Karpas-422 (cell line): ENCODE data around the gene ABHD2. TPM values are rescaled to one million over a fixed set of nuclear protein-coding genes. Genes with fewer than 3 reads are reported as not detected.

Experiments
- DNase-seq: peaks from one replicate; pipeline ENCODE4 v3.0.0-alpha.2; 2015
- H2AFZ ChIP-seq: fragments of 200-600 bp; sonication (generic); 2 replicates; pipeline ENCODE4 v1.6.1; 2014; ENCODE audit warnings: antibody characterized with exemption, low read length, mixed read lengths
- H3K27ac ChIP-seq: fragments of 200-600 bp; sonication (generic); 2 replicates; pipeline ENCODE4 v1.5.1; 2014; ENCODE audit warnings: mild to moderate bottlenecking, low read length, moderate library complexity
- H3K27me3 ChIP-seq: fragments of 200-600 bp; sonication (generic); 2 replicates; pipeline ENCODE4 v1.6.1; 2014; ENCODE audit warnings: low read length, mixed read lengths
- H3K36me3 ChIP-seq: fragments of 200-600 bp; sonication (generic); 2 replicates; pipeline ENCODE4 v1.6.1; 2014; ENCODE audit warnings: low read length, mixed read lengths; ENCODE audit not compliant: insufficient read depth
- H3K4me1 ChIP-seq: fragments of 200-600 bp; sonication (generic); 2 replicates; pipeline ENCODE4 v1.6.1; 2014; ENCODE audit warnings: mild to moderate bottlenecking, low read length, mixed read lengths
- H3K4me2 ChIP-seq: fragments of 200-600 bp; sonication (generic); 2 replicates; pipeline ENCODE4 v1.6.1; 2014; ENCODE audit warnings: low read length, low read depth, mild to moderate bottlenecking; ENCODE audit not compliant: poor library complexity, severe bottlenecking
- H3K4me3 ChIP-seq: fragments of 200-600 bp; sonication (generic); 2 replicates; pipeline ENCODE4 v1.5.1; 2014; ENCODE audit warnings: mild to moderate bottlenecking, antibody characterized with exemption, low read length, mixed read lengths
- H3K79me2 ChIP-seq: fragments of 200-600 bp; sonication (generic); 2 replicates; pipeline ENCODE4 v1.6.1; 2014; ENCODE audit warnings: mild to moderate bottlenecking, low read length, mixed read lengths
- H3K9ac ChIP-seq: fragments of 200-600 bp; sonication (generic); 2 replicates; pipeline ENCODE4 v1.6.0; 2014; ENCODE audit warnings: low read length
- H3K9me2 ChIP-seq: fragments of 200-600 bp; sonication (generic), shearing (Covaris generic); replicated peaks from 2 replicates; pipeline ENCODE4 v1.6.0; 2014; ENCODE audit warnings: mild to moderate bottlenecking, low read length, moderate library complexity; ENCODE audit not compliant: insufficient read depth
- H3K9me3 ChIP-seq: fragments of 300-700, 200-600 bp; sonication (generic); 2 replicates; pipeline ENCODE4 v1.6.1; 2014; ENCODE audit warnings: low read length, mixed read lengths
- H4K20me1 ChIP-seq: fragments of 200-600 bp; sonication (generic); 2 replicates; pipeline ENCODE4 v1.6.1; 2014; ENCODE audit warnings: mild to moderate bottlenecking, antibody characterized with exemption, low read length, low read depth; ENCODE audit not compliant: insufficient read depth
- total RNA-seq: library from RNA; depleted of rRNA; stranded (reverse); fragments of >200 nt; shearing (Covaris generic); gene quantifications from 2 replicates; pipeline ENCODE4 v1.2.3, GENCODE V29; 2014; ENCODE audit warnings: low replicate concordance

The ABHD2 gene
- total RNA-seq, 1 experiment from 2014 or later = 43.6 TPM

DNA sequence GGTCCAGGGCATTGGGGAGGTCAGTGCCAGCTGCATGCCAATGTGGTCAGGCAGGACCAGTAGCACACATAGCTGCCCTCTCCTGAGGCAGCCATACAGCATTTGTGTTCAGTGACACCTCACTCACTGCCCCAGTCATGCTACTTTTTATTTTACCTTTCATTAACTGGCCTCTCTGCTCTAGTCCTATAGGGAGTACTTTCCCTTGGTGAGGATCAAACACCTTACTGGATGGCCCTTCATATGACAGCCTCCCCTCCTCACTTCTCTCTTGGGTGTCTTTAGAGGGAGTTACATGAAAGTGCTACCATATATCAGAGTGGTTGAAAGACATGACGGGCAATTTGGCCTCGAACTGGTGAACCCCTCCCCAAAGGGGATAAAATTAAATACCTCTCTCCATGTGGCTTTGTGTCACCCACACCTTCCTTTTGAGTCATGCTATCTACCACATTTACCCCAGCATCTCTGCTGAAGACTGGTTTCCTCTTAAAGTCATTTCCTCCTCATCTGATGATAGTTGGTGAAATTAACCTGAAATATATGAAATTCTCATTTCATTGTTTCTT lies 115.5 kb downstream of the ABHD2 start:
- no peak overlapping the region for H3K4me2 ChIP-seq
- H3K36me3 ChIP-seq = no peaks in the 10 kb centered on the region
- no peaks in the 10 kb centered on the region for H3K9me2 ChIP-seq
- no peak overlapping the region for H3K27ac ChIP-seq
- H3K27me3 ChIP-seq = no peaks in the 10 kb centered on the region
- no peaks in the 10 kb centered on the region for H4K20me1 ChIP-seq
- no peak overlapping the region for H3K4me3 ChIP-seq
- no peak overlapping the region for H3K9ac ChIP-seq
- no peaks in the 10 kb centered on the region for H3K9me3 ChIP-seq
- H3K79me2 ChIP-seq = no peaks in the 10 kb centered on the region
- DNase-seq = no peak
- no peak overlapping the region for H2AFZ ChIP-seq
- peaks cover 3% of the 10 kb centered on the region for H3K4me1 ChIP-seq

DNA sequence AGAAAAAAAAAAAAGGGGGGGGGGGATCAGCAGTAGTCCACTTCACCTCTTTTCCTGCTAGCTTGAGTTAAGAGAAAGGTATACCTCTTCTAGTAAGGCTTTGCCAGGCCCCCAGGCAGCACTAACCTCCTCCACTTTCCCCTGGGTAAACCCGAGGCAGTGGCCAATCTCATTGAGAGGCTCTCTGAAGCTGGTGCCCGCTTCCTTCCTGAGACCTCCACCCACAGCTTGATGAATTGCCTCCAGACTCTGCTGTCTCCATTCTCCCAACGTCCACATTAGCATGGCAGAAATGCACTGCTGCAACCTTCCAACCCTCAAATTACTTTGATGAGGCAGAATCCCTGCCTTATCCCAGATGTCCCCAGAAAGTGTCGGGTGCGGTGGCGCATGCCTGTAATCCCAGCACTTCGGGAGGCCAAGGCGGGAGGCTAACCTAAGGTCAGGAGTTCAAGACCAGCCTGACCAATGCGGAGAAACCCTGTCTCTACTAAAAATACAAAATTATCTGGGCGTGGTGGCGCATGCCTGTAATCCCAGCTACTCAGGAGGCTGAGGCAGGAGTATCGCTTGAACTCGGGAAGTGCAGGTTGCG lies 117.8 kb downstream of the ABHD2 start:
- no peaks in the 10 kb centered on the region for H3K9me3 ChIP-seq
- H3K4me3 ChIP-seq = no peak overlapping the region
- H3K27me3 ChIP-seq = no peaks in the 10 kb centered on the region
- no peak overlapping the region for H3K27ac ChIP-seq
- no peaks in the 10 kb centered on the region for H4K20me1 ChIP-seq
- H3K9me2 ChIP-seq = no peaks in the 10 kb centered on the region
- H3K4me2 ChIP-seq = no peak overlapping the region
- H3K36me3 ChIP-seq = no peaks in the 10 kb centered on the region
- H3K4me1 ChIP-seq = peaks cover 3% of the 10 kb centered on the region
- DNase-seq = no peak
- no peak overlapping the region for H2AFZ ChIP-seq
- no peak overlapping the region for H3K9ac ChIP-seq
- H3K79me2 ChIP-seq = no peaks in the 10 kb centered on the region

DNA sequence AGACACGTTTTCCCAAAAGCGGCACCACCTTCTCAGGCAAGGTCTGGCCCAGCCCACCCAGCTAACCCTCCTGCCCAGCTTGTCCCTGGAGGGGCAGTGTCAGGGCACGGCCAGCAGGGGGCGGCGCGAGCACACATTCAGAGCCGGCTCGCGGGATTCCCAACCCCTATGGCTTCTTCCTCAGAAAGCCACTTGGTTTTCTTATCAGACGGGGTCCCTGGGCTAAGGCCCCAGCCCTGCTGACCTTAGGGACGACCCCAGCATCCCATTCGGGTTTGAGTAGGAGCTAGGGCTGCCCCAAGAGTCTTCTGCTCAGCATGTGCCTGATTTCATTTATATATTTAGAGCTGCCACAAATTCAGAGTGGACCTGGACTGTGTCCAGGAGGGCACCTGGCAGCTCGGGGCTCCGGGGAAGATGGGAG lies 118.7 kb downstream of the ABHD2 start:
- Histone ChIP-seq H3K79me2 (no peaks in the 10 kb centered on the region), H3K27ac (no peak overlapping the region), H3K9me2 (no peaks in the 10 kb centered on the region), H3K36me3 (no peaks in the 10 kb centered on the region), H3K9ac (peak overlapping the region; percentile 38), H3K4me1 (peaks cover 3% of the 10 kb centered on the region), H3K9me3 (no peaks in the 10 kb centered on the region), H3K4me2 (no peak overlapping the region), H2AFZ (no peak overlapping the region; the same call in 1 of the 2 replicates), H4K20me1 (no peaks in the 10 kb centered on the region), H3K27me3 (no peaks in the 10 kb centered on the region), H3K4me3 (no peak overlapping the region)
- DNase-seq = peak; percentile 85

DNA sequence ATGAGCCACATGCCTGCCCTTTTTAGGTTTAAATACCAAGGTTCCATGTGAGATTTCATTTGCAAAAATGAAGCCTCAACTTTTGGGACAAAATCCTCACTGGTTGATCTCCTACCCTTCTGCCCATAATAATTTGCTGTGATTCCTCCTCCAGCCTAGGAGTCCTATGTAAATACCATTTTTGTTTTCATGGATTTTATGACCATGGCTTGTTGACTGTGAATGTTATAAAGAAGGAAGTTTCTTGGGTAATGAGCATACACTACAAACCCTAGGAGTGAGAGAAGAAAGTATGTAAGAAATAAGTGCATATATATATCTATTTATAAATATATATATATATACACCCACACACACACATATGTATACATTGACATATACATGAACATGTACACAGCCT lies 120.0 kb downstream of the ABHD2 start:
- no peaks in the 10 kb centered on the region for H3K9me2 ChIP-seq
- H3K9ac ChIP-seq = no peak overlapping the region
- H3K27ac ChIP-seq = no peak overlapping the region
- H2AFZ ChIP-seq = no peak overlapping the region
- H3K79me2 ChIP-seq = no peaks in the 10 kb centered on the region
- H3K9me3 ChIP-seq = no peaks in the 10 kb centered on the region
- no peaks in the 10 kb centered on the region for H4K20me1 ChIP-seq
- peaks cover 3% of the 10 kb centered on the region for H3K4me1 ChIP-seq
- no peak overlapping the region for H3K4me3 ChIP-seq
- H3K4me2 ChIP-seq = no peak overlapping the region
- H3K36me3 ChIP-seq = no peaks in the 10 kb centered on the region
- H3K27me3 ChIP-seq = no peaks in the 10 kb centered on the region
- DNase-seq = no peak

DNA sequence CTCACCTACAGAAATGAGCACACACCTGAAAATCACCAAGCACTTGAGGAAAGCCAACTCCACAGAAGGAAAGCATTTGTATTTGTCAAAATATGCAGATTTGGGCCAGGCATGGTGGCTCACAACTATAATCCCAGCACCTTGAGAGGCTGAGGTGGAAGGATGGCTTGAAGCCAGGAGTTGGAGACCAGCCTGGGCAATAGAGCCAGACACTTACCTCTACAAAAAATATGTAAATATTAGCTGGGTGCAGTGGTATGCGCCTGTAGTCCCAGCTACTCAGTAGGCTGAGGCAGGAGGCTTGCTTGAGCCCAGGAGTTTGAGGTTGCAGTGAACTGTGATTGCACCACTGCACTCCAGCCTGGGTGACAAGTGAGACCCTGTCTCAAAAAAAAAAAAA lies 120.8 kb downstream of the ABHD2 start:
- Histone ChIP-seq H3K4me3 (no peak overlapping the region), H3K27me3 (no peaks in the 10 kb centered on the region), H3K4me1 (peaks cover 3% of the 10 kb centered on the region), H3K9ac (no peak overlapping the region), H3K9me3 (no peaks in the 10 kb centered on the region), H3K36me3 (no peaks in the 10 kb centered on the region), H2AFZ (no peak overlapping the region), H3K79me2 (no peaks in the 10 kb centered on the region), H3K27ac (no peak overlapping the region), H4K20me1 (no peaks in the 10 kb centered on the region), H3K9me2 (no peaks in the 10 kb centered on the region), H3K4me2 (no peak overlapping the region)
- no peak for DNase-seq

- Histone ChIP-seq H3K9ac (no peak overlapping the region), H3K4me2 (no peak overlapping the region), H3K36me3 (no peaks in the 10 kb centered on the region), H4K20me1 (no peaks in the 10 kb centered on the region), H3K4me3 (no peak overlapping the region), H3K9me3 (no peaks in the 10 kb centered on the region), H3K27ac (no peak overlapping the region), H3K9me2 (no peaks in the 10 kb centered on the region), H3K4me1 (peaks cover 3% of the 10 kb centered on the region), H3K79me2 (no peaks in the 10 kb centered on the region), H3K27me3 (no peaks in the 10 kb centered on the region), H2AFZ (no peak overlapping the region)
- no peak for DNase-seq
These were observed 123.5 kb downstream of the ABHD2 start for GRCh38 chr15:89211678-89212170.

DNA sequence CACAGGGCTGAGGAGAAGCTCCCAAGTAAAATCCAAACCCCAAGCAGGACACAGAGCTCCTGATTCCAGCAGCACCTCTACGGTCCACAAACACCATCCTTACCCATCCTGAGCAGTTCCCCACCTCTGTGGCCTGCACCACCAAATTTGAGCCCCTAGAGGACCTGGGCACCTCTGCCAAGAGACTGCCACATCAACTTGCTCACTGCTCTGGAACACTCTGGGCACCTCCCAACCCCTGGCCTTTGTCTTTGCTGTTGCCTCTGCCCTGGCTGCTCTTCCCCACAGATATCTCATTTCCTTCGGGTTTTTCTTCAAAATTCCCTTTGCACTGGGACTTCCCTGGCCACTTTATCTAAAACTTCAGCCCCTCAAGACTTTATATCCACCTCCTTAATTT lies 127.4 kb downstream of the ABHD2 start:
- no peak for DNase-seq
- no peak overlapping the region for H3K9ac ChIP-seq
- H3K9me3 ChIP-seq = no peaks in the 10 kb centered on the region
- no peak overlapping the region for H2AFZ ChIP-seq
- no peak overlapping the region for H3K4me3 ChIP-seq
- no peaks in the 10 kb centered on the region for H3K79me2 ChIP-seq
- H4K20me1 ChIP-seq = no peaks in the 10 kb centered on the region
- H3K9me2 ChIP-seq = no peaks in the 10 kb centered on the region
- no peak overlapping the region for H3K27ac ChIP-seq
- H3K36me3 ChIP-seq = no peaks in the 10 kb centered on the region
- no peaks in the 10 kb centered on the region for H3K4me1 ChIP-seq
- no peaks in the 10 kb centered on the region for H3K27me3 ChIP-seq
- H3K4me2 ChIP-seq = no peak overlapping the region

- no peaks in the 10 kb centered on the region for H3K27me3 ChIP-seq
- no peaks in the 10 kb centered on the region for H3K36me3 ChIP-seq
- no peak overlapping the region for H3K4me3 ChIP-seq
- H3K9ac ChIP-seq = no peak overlapping the region
- H3K4me1 ChIP-seq = no peaks in the 10 kb centered on the region
- no peak overlapping the region for H3K27ac ChIP-seq
- no peak overlapping the region for H2AFZ ChIP-seq
- no peak for DNase-seq
- H3K4me2 ChIP-seq = no peak overlapping the region
- no peaks in the 10 kb centered on the region for H3K9me3 ChIP-seq
- no peaks in the 10 kb centered on the region for H3K79me2 ChIP-seq
- H3K9me2 ChIP-seq = no peaks in the 10 kb centered on the region
- H4K20me1 ChIP-seq = no peaks in the 10 kb centered on the region
These were observed 128.8 kb downstream of the ABHD2 start for GRCh38 chr15:89217031-89217430.
